Activated CD4-positive, alpha-beta T cell treated with anti-CD3 and anti-CD28 coated beads, Interleukin-2, amount 10 ng/mL, durations not matched to agents 24 days and 14 days (primary cell): ENCODE results near the gene TTR. TPM values are rescaled to one million over a fixed set of nuclear protein-coding genes. Genes with fewer than 3 reads are reported as not detected.
A peak's percentile ranks its signal among the peaks of the same experiment; 100 is the strongest.

Source experiments
- DNase-seq: peaks from one replicate; pipeline ENCODE4 v3.0.0; 2022
- H3K27ac Mint-ChIP-seq: one replicate; pipeline ENCODE4 v1.8.0; 2022; ENCODE audit warnings: mild to moderate bottlenecking, mixed read lengths
- H3K27me3 Mint-ChIP-seq: one replicate; pipeline ENCODE4 v1.8.0; 2022; ENCODE audit warnings: mixed read lengths
- H3K36me3 Mint-ChIP-seq: one replicate; pipeline ENCODE4 v1.8.0; 2022; ENCODE audit warnings: low read depth, mild to moderate bottlenecking, mixed read lengths
- H3K4me1 Mint-ChIP-seq: one replicate; pipeline ENCODE4 v1.8.0; 2021; ENCODE audit warnings: mixed read lengths
- H3K4me3 Mint-ChIP-seq: one replicate; pipeline ENCODE4 v1.8.0; 2022; ENCODE audit warnings: mild to moderate bottlenecking, moderate library complexity, mixed read lengths
- H3K9me3 Mint-ChIP-seq: one replicate; pipeline ENCODE4 v1.8.0; 2021; ENCODE audit warnings: mixed read lengths
- intact Hi-C: fragments of 100-400 bp; cut with micrococcal nuclease; formaldehyde crosslinking; loops from one replicate; pipeline ENCODE4 v1.15.1; 2023
- total RNA-seq: library from RNA; stranded (reverse); gene quantifications from 2 replicates; pipeline ENCODE4 v1.2.3, GENCODE V29; 2022

TTR gene
- total RNA-seq, 1 donor from 2014 or later = not detected

DNA sequence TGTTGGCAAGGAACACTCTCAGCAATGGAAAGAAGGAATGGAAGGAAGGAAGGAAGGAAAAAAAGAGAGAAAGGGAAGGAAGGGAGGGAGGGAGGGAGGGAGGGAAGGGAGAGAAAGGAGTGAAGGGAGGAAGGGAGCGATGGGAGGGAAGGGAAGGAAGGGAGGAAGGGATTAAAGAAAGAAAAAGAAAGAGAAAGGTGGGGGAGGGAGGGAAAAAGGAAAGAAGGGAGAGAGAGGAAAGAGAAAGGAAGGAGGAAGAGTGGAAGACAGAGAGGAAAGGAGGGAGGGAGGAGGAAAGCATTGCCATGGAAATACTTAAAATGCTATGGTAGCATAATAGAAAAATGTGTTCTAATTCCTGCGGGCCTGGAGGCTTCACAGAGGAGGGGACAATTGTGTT, 22.4 kb downstream of the TTR start:
- H3K4me1 Mint-ChIP-seq = no peaks in the 10 kb centered on the region
- peaks cover 5% of the 10 kb centered on the region for H3K27me3 Mint-ChIP-seq
- DNase-seq = no peak
- H3K36me3 Mint-ChIP-seq = no peaks in the 10 kb centered on the region
- H3K4me3 Mint-ChIP-seq = no peak overlapping the region
- H3K27ac Mint-ChIP-seq = no peak overlapping the region
- intact Hi-C loops = loop anchor here (5.0 kb wide), 1 partner anchor 108 kb away; no protein-coding TSS in a partner anchor
- no peaks in the 10 kb centered on the region for H3K9me3 Mint-ChIP-seq

DNA sequence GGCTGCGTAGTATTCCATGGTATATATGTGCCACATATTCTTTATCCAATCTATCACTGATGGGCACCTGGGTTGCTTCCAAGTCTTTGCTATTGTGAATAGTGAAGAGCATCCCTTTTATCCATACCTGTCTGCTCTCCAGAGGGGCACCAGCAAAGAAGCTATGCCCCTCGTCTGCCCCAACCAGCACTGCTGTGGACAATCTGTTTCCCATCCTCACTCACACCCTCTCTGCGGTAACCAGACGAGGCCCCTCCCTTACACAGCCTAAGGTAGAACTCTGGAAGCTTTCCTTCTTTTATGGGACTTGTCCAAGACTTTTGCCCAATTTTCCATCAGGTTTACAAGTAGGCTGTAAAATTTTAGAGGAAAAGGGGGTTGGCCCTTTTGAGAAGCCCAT, 24.9 kb downstream of the TTR start:
- H3K36me3 Mint-ChIP-seq = no peaks in the 10 kb centered on the region
- H3K4me3 Mint-ChIP-seq = no peak overlapping the region
- peaks cover 5% of the 10 kb centered on the region for H3K27me3 Mint-ChIP-seq
- intact Hi-C loops = no loop called here
- peak; percentile 31 for DNase-seq
- H3K4me1 Mint-ChIP-seq = no peaks in the 10 kb centered on the region
- H3K9me3 Mint-ChIP-seq = no peaks in the 10 kb centered on the region
- H3K27ac Mint-ChIP-seq = no peak overlapping the region

DNA sequence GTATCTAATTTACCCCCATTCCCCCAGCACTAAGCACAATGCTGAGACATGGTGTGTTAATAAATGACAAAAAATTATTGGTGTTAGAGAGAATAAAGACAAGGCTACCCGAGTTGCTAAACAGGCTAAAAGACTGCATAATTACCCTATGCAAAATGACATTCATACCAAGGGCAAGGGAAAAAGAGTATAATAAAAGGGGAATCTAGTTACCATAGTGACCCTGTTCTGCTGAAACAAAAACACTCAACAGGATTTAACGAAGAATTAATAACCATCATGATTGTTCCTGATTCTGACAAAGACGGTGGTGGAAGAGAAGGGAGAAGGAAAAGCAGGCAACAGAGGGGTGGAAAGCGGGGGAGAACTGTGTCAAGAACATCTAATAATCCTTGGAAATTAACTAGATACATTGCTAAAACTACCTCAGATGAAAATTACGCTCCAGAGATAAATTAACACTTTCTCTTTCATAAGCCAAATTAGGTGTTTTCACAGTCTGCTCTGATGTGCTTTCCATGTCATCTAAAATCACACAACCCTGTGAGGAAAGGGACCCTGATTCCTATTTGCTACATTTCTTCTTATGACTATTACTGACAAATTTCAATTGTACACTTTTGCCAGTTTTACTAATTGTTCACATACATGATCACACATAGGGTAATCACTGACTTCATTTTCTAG, 25.5 kb downstream of the TTR start:
- H3K27ac Mint-ChIP-seq = no peak overlapping the region
- no peaks in the 10 kb centered on the region for H3K9me3 Mint-ChIP-seq
- H3K27me3 Mint-ChIP-seq = peaks cover 5% of the 10 kb centered on the region
- no peak for DNase-seq
- H3K36me3 Mint-ChIP-seq = no peaks in the 10 kb centered on the region
- H3K4me1 Mint-ChIP-seq = no peaks in the 10 kb centered on the region
- intact Hi-C loops = no loop called here
- H3K4me3 Mint-ChIP-seq = no peak overlapping the region

DNA sequence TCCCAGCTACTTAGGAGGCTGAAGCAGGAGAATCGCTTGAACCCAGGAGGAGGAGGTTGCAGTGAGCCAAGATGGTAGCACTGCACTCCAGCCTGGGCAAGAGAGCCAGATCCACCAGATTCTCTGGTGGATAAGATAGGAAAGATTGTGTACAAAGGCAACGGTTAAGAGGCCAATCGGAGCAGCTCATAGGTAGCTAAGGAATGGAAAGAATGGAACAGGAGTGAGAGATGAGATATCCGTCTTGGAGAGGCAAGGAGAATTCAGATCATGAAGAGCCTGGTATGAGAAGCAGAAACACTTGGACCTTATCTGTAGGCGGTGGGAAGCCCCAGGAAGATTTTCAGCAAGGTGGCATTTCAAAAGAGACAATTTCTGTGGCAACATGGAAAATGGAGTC, 27.1 kb downstream of the TTR start:
- Mint-ChIP-seq H3K27me3 (peaks cover 8% of the 10 kb centered on the region), H3K36me3 (no peaks in the 10 kb centered on the region), H3K4me1 (no peaks in the 10 kb centered on the region), H3K27ac (no peak overlapping the region), H3K9me3 (no peaks in the 10 kb centered on the region), H3K4me3 (no peak overlapping the region)
- DNase-seq = peak; percentile 14
- intact Hi-C loops = no loop called here

GRCh38 chr18:31619291-31619690, 27.6 kb downstream of the TTR start:
- Mint-ChIP-seq H3K9me3 (no peaks in the 10 kb centered on the region), H3K4me1 (no peaks in the 10 kb centered on the region), H3K36me3 (no peaks in the 10 kb centered on the region), H3K27me3 (peaks cover 8% of the 10 kb centered on the region), H3K27ac (no peak overlapping the region), H3K4me3 (no peak overlapping the region)
- intact Hi-C loops = no loop called here
- no peak for DNase-seq

- Mint-ChIP-seq H3K9me3 (no peaks in the 10 kb centered on the region), H3K4me1 (no peaks in the 10 kb centered on the region), H3K36me3 (no peaks in the 10 kb centered on the region), H3K4me3 (no peak overlapping the region), H3K27ac (no peak overlapping the region), H3K27me3 (peaks cover 6% of the 10 kb centered on the region)
- no peak for DNase-seq
- intact Hi-C loops = no loop called here
These were observed 33.4 kb downstream of the TTR start for GRCh38 chr18:31624892-31625640.

GRCh38 chr18:31626409-31626808, 34.7 kb downstream of the TTR start:
- DNase-seq = no peak
- no peak overlapping the region for H3K4me3 Mint-ChIP-seq
- H3K36me3 Mint-ChIP-seq = no peaks in the 10 kb centered on the region
- H3K27ac Mint-ChIP-seq = no peak overlapping the region
- no peaks in the 10 kb centered on the region for H3K4me1 Mint-ChIP-seq
- H3K27me3 Mint-ChIP-seq = peaks cover 6% of the 10 kb centered on the region
- no peaks in the 10 kb centered on the region for H3K9me3 Mint-ChIP-seq
- intact Hi-C loops = no loop called here

DNA sequence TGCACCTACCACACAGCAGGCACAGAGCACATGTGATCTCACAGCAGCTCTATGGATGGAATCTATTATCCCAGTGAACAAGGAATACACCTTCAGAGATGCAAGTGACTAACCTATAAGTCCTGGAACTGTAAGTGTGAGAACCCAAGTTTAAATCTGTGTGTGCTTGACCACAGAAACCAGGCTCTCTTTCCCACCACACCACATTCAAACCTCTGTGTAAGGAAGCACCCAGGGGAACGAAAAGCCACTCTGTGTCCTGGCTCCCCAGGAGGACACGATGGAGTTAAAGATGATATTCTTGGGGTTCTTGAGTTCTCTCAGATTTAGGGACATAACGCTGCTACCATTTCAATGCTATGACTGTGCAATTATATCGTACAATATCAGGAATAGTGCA, 38.9 kb downstream of the TTR start:
- Mint-ChIP-seq H3K4me3 (no peak overlapping the region), H3K4me1 (peaks cover 17% of the 10 kb centered on the region), H3K27me3 (peaks cover 4% of the 10 kb centered on the region), H3K36me3 (no peaks in the 10 kb centered on the region), H3K9me3 (no peaks in the 10 kb centered on the region), H3K27ac (no peak overlapping the region)
- intact Hi-C loops = loop anchor here (10.0 kb wide), 1 partner anchor 54 kb away; the partner anchor contains the start of gene B4GALT6
- DNase-seq = peak; percentile 30

DNA sequence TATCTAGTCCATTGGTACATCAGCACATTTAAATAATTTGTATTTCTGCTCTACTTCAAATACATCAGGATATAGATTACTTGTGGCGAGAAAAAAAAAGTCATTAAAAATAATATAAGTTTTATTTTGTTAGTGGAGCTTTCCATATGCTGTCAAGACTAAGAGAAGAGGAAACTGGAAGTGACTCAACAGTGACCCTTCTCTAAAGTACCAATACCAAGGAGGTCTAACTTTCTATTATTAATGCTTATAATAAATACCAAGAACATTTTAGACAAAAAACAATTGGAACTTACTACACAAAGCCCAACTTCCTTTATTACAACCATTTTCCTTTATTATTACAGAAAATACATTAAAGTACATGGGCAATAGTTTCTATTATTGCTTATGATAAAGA, 39.8 kb downstream of the TTR start:
- Mint-ChIP-seq H3K4me1 (peaks cover 17% of the 10 kb centered on the region), H3K36me3 (no peaks in the 10 kb centered on the region), H3K9me3 (no peaks in the 10 kb centered on the region), H3K27ac (no peak overlapping the region), H3K27me3 (peaks cover 4% of the 10 kb centered on the region), H3K4me3 (no peak overlapping the region)
- intact Hi-C loops = loop anchor here (10.0 kb wide), 1 partner anchor 53 kb away; the partner anchor contains the start of gene B4GALT6
- no peak for DNase-seq

DNA sequence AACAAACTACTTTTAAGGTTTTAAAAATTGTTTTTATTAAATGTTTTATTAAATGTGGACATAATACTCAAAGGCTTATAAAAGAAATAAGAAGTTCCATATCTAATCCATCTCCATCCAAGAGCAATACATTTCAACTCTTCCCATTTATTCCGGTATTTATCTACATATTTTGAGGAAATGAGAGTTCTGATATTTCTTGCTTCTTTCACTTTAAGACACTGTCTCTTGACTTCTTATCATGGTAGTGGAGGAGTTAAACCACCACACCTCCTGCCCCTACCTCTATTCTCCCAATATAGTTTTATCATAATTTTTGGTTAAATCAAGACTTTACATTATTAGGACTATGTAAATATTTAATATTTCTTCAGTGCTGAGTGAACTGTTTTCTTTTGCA, 40.7 kb downstream of the TTR start:
- Mint-ChIP-seq H3K27me3 (peaks cover 7% of the 10 kb centered on the region), H3K4me1 (peaks cover 17% of the 10 kb centered on the region), H3K36me3 (no peaks in the 10 kb centered on the region), H3K4me3 (no peak overlapping the region), H3K9me3 (no peaks in the 10 kb centered on the region), H3K27ac (no peak overlapping the region)
- DNase-seq = no peak
- intact Hi-C loops = loop anchor here (10.0 kb wide), 1 partner anchor 52 kb away; the partner anchor contains the start of gene B4GALT6

GRCh38 chr18:31633392-31634330, 42.0 kb downstream of the TTR start:
- Mint-ChIP-seq H3K4me1 (peaks cover 17% of the 10 kb centered on the region), H3K4me3 (no peak overlapping the region), H3K9me3 (no peaks in the 10 kb centered on the region), H3K27ac (no peak overlapping the region), H3K27me3 (peaks cover 7% of the 10 kb centered on the region), H3K36me3 (no peaks in the 10 kb centered on the region)
- DNase-seq = peak; percentile 40
- intact Hi-C loops = loop anchor here (10.0 kb wide), 1 partner anchor 51 kb away; the partner anchor contains the start of gene B4GALT6

DNA sequence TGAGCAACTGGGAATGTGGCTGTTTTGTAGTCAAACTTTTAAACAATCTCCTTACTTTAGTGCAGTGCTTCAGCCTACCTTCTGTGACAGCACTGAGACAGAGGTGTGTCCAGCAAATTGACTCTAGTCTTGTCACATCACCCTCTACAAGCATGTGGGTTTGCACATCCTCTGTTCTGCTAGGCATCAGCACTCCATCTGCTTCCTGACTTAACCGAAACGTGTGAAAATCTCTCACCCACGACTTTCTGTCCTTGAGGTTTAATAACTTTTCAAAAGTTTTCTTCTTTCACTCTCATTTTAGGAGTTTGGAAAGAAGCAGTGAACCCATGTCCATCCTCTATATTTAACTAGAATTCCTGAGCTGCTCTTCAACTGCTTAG, 42.6 kb downstream of the TTR start:
- DNase-seq = peak; percentile 63
- H3K27me3 Mint-ChIP-seq = peaks cover 7% of the 10 kb centered on the region
- peaks cover 17% of the 10 kb centered on the region for H3K4me1 Mint-ChIP-seq
- no peak overlapping the region for H3K4me3 Mint-ChIP-seq
- no peak overlapping the region for H3K27ac Mint-ChIP-seq
- H3K36me3 Mint-ChIP-seq = no peaks in the 10 kb centered on the region
- no peaks in the 10 kb centered on the region for H3K9me3 Mint-ChIP-seq
- intact Hi-C loops = loop anchor here (10.0 kb wide), 1 partner anchor 50 kb away; the partner anchor contains the start of gene B4GALT6

- Mint-ChIP-seq H3K9me3 (no peaks in the 10 kb centered on the region), H3K4me1 (peaks cover 17% of the 10 kb centered on the region), H3K36me3 (no peaks in the 10 kb centered on the region), H3K27ac (no peak overlapping the region), H3K27me3 (peaks cover 7% of the 10 kb centered on the region), H3K4me3 (no peak overlapping the region)
- no peak for DNase-seq
- intact Hi-C loops = loop anchor here (10.0 kb wide), 1 partner anchor 48 kb away; the partner anchor contains the start of gene B4GALT6
These were observed 44.7 kb downstream of the TTR start for GRCh38 chr18:31636387-31636786.
